Measurements from ENCODE around the gene COL11A1. TPM values are rescaled to one million over a fixed set of nuclear protein-coding genes. Genes with fewer than 3 reads are reported as not detected.
"Not testable (repeated sequence)": the region's sequence is repeated elsewhere in the genome, so short reads cannot be mapped to it uniquely, and the experiment has no call there.

The COL11A1 gene
- total RNA-seq, 1 donor from 2014 or later, result 0.76 TPM

- Mint-ChIP-seq H3K27ac (ENCODE audit: unreplicated experiment) (no peak overlapping the region), H3K36me3 (ENCODE audit: unreplicated experiment) (no peaks in the 10 kb centered on the region), H3K9me3 (ENCODE audit: unreplicated experiment) (peaks cover 3% of the 10 kb centered on the region), H3K27me3 (ENCODE audit: unreplicated experiment) (no peaks in the 10 kb centered on the region), H3K4me1 (ENCODE audit: low read depth, unreplicated experiment) (peaks cover 3% of the 10 kb centered on the region), H3K4me3 (ENCODE audit: unreplicated experiment) (no peak overlapping the region)
- TF ChIP-seq, protein P1, sequence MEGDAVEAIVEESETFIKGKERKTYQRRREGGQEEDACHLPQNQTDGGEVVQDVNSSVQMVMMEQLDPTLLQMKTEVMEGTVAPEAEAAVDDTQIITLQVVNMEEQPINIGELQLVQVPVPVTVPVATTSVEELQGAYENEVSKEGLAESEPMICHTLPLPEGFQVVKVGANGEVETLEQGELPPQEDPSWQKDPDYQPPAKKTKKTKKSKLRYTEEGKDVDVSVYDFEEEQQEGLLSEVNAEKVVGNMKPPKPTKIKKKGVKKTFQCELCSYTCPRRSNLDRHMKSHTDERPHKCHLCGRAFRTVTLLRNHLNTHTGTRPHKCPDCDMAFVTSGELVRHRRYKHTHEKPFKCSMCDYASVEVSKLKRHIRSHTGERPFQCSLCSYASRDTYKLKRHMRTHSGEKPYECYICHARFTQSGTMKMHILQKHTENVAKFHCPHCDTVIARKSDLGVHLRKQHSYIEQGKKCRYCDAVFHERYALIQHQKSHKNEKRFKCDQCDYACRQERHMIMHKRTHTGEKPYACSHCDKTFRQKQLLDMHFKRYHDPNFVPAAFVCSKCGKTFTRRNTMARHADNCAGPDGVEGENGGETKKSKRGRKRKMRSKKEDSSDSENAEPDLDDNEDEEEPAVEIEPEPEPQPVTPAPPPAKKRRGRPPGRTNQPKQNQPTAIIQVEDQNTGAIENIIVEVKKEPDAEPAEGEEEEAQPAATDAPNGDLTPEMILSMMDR (IDR thresholded peaks at IDR 0.05; ENCODE audit: partially characterized antibody, unreplicated experiment), result no peak
- no peak for DNase-seq
These were observed 166.0 kb downstream of the COL11A1 start for GRCh38 chr1:102942324-102942723.

- Mint-ChIP-seq H3K27ac (ENCODE audit: unreplicated experiment) (no peak overlapping the region), H3K9me3 (ENCODE audit: unreplicated experiment) (peaks cover 3% of the 10 kb centered on the region), H3K4me3 (ENCODE audit: unreplicated experiment) (no peak overlapping the region), H3K4me1 (ENCODE audit: low read depth, unreplicated experiment) (peaks cover 3% of the 10 kb centered on the region), H3K27me3 (ENCODE audit: unreplicated experiment) (no peaks in the 10 kb centered on the region), H3K36me3 (ENCODE audit: unreplicated experiment) (no peaks in the 10 kb centered on the region)
- DNase-seq, result no peak
- TF ChIP-seq, protein P1 (IDR thresholded peaks at IDR 0.05; ENCODE audit: partially characterized antibody, unreplicated experiment), result no peak
These were observed 166.9 kb downstream of the COL11A1 start for GRCh38 chr1:102941366-102941947.

DNA sequence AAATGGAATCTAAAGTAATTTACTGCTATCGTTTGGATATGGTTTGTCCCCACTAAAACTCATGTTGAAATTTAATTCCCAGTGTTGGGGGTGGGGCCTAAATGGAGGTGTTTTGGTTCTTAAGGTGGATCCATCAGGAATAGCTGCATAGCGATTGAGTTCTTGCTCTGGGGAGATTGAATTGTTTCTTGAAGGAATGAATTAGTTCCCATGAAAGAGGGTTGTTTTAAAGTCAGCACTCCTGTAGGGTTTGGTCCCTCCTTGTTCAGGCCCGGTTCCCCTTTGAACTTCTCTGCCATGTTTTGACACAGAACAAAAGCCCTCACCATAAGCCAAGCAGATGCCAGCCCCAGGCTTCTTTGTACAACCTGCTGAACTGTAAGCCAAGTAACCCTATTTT is 170.9 kb downstream of the COL11A1 start:
- no peak for DNase-seq
- Mint-ChIP-seq H3K9me3 (ENCODE audit: unreplicated experiment) (no peaks in the 10 kb centered on the region), H3K36me3 (ENCODE audit: unreplicated experiment) (no peaks in the 10 kb centered on the region), H3K4me3 (ENCODE audit: unreplicated experiment) (no peak overlapping the region), H3K27ac (ENCODE audit: unreplicated experiment) (no peak overlapping the region), H3K27me3 (ENCODE audit: unreplicated experiment) (peaks cover 2% of the 10 kb centered on the region), H3K4me1 (ENCODE audit: low read depth, unreplicated experiment) (peaks cover 5% of the 10 kb centered on the region)
- TF ChIP-seq, protein P1 (IDR thresholded peaks at IDR 0.05; ENCODE audit: partially characterized antibody, unreplicated experiment), result no peak

- H3K9me3 Mint-ChIP-seq (ENCODE audit: unreplicated experiment); H3K27ac Mint-ChIP-seq (ENCODE audit: unreplicated experiment); DNase-seq; H3K27me3 Mint-ChIP-seq (ENCODE audit: unreplicated experiment); H3K4me1 Mint-ChIP-seq (ENCODE audit: low read depth, unreplicated experiment); H3K4me3 Mint-ChIP-seq (ENCODE audit: unreplicated experiment); H3K36me3 Mint-ChIP-seq (ENCODE audit: unreplicated experiment): not testable (repeated sequence)
These were observed 175.0 kb downstream of the COL11A1 start for GRCh38 chr1:102933362-102933761.

- Mint-ChIP-seq H3K4me3 (ENCODE audit: unreplicated experiment) (no peak overlapping the region), H3K36me3 (ENCODE audit: unreplicated experiment) (no peaks in the 10 kb centered on the region), H3K4me1 (ENCODE audit: low read depth, unreplicated experiment) (no peaks in the 10 kb centered on the region), H3K9me3 (ENCODE audit: unreplicated experiment) (no peaks in the 10 kb centered on the region), H3K27me3 (ENCODE audit: unreplicated experiment) (no peaks in the 10 kb centered on the region), H3K27ac (ENCODE audit: unreplicated experiment) (no peak overlapping the region)
- TF ChIP-seq, protein P1 (IDR thresholded peaks at IDR 0.05; ENCODE audit: partially characterized antibody, unreplicated experiment), result no peak
- DNase-seq, result no peak
These were observed 188.7 kb downstream of the COL11A1 start for GRCh38 chr1:102919659-102920058.
